ENCODE data around the gene ITIH5. TPM values are rescaled to one million over a fixed set of nuclear protein-coding genes. Genes with fewer than 3 reads are reported as not detected.

Gene ITIH5
- total and polyA plus RNA-seq, 8 donors = 4.0 to 28.6 (median 14.6) TPM

GRCh38 chr10:7561216-7561893, 105.4 kb downstream of the ITIH5 start:
- H3K36me3 ChIP-seq = no peaks in the 10 kb centered on the region
- no peaks in the 10 kb centered on the region for H3K27me3 ChIP-seq
- H3K9me3 ChIP-seq = no peaks in the 10 kb centered on the region
- intact Hi-C loops (cut with DNase I; ENCODE audit: low total_unique reads) = no loop called here
- peak overlapping the region in 1 of 4 donors; percentile 4 for H3K4me3 ChIP-seq
- peak overlapping the region in 4 of 5 donors; percentile 27 to 73 (median 61) for H3K27ac ChIP-seq
- TF ChIP-seq CTCF (IDR thresholded peaks at IDR 0.05) (no peak), EP300 (IDR thresholded peaks at IDR 0.05) (no peak), POLR2AphosphoS5 (IDR thresholded peaks at IDR 0.05) (no peak), POLR2A (IDR thresholded peaks at IDR 0.05) (no peak)
- peak; percentile 50 to 74 for DNase-seq
- peaks cover 20 to 41% (median 32%) of the 10 kb centered on the region in 4 donors for H3K4me1 ChIP-seq
- 20 to 29% (median 21%) methylated on average over 19 of the region's 19 CpGs for WGBS, 5 donors

DNA sequence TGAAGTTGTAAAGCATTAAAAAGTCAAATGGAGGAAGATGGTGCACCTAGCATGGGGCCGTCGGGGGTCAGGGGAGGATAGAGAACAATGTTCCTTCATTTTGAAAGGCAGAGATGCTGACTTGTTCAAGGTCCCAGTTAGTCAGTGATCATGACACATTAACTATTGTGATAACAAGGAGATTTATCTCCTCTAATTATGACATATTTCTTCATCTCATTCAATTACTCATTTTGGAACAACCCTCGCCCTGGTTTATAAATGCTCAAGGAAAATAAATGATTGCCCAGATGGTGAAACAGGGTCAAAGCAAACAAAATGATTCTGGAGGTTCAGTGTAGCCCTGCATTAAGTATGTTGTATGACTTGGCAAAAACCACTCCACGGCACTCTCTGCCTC, 106.2 kb downstream of the ITIH5 start:
- intact Hi-C loops (cut with DNase I; ENCODE audit: low total_unique reads) = no loop called here
- DNase-seq = no peak
- Histone ChIP-seq H3K4me3 (no peak overlapping the region), H3K27ac (peak overlapping the region in 2 of 5 donors; percentile 66 to 73), H3K4me1 (peaks cover 20 to 41% (median 32%) of the 10 kb centered on the region in 4 donors), H3K27me3 (no peaks in the 10 kb centered on the region), H3K9me3 (no peaks in the 10 kb centered on the region), H3K36me3 (no peaks in the 10 kb centered on the region)
- no peak for TF ChIP-seq EP300 (IDR thresholded peaks at IDR 0.05)
- WGBS, 5 donors = 43 to 66% (median 55%) methylated on average over 3 to 4 of the region's 4 CpGs

GRCh38 chr10:7559386-7559785, 107.4 kb downstream of the ITIH5 start:
- H3K4me1 ChIP-seq = peaks cover 20 to 41% (median 32%) of the 10 kb centered on the region in 4 donors
- no peak overlapping the region for H3K4me3 ChIP-seq
- TF ChIP-seq EP300 (IDR thresholded peaks at IDR 0.05) (no peak), POLR2AphosphoS5 (IDR thresholded peaks at IDR 0.05) (no peak), POLR2A (IDR thresholded peaks at IDR 0.05) (no peak), CTCF (IDR thresholded peaks at IDR 0.05) (no peak)
- intact Hi-C loops (cut with DNase I; ENCODE audit: low total_unique reads) = no loop called here
- no peaks in the 10 kb centered on the region for H3K27me3 ChIP-seq
- no peak overlapping the region for H3K27ac ChIP-seq
- no peak for DNase-seq
- WGBS, 5 donors = 50 to 65% (median 56%) methylated on average over 3 of the region's 3 CpGs
- no peaks in the 10 kb centered on the region for H3K9me3 ChIP-seq
- no peaks in the 10 kb centered on the region for H3K36me3 ChIP-seq

DNA sequence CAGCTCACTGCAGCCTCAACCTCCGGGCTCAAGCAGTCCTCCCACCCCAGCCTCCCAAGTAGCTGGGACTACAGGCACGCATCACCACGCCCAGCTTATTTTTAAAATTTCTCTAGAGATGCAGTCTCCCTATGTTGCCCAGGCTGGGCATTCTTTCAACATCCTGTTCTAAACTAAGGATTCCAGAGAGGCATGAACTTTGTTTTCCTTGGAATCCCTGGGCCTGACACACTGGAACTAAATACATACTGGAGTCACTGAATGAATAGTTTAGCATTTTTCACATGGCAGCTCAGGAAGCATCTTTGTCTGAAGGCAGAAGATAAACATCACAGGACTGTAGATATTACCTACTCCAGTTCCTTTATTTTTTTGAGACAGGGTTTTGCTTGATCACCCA, 108.7 kb downstream of the ITIH5 start:
- Histone ChIP-seq H3K4me3 (no peak overlapping the region), H3K27ac (no peak overlapping the region), H3K4me1 (peaks cover 15 to 31% (median 22%) of the 10 kb centered on the region in 4 donors), H3K9me3 (no peaks in the 10 kb centered on the region), H3K27me3 (peaks cover 0 to 5% (median 0%) of the 10 kb centered on the region in 3 donors), H3K36me3 (no peaks in the 10 kb centered on the region)
- intact Hi-C loops (cut with DNase I; ENCODE audit: low total_unique reads) = no loop called here
- 78 to 93% (median 88%) methylated on average over 3 of the region's 3 CpGs for WGBS, 5 donors
- TF ChIP-seq CTCF (IDR thresholded peaks at IDR 0.05) (no peak), POLR2A (IDR thresholded peaks at IDR 0.05) (no peak), POLR2AphosphoS5 (IDR thresholded peaks at IDR 0.05) (no peak), EP300 (IDR thresholded peaks at IDR 0.05) (no peak)
- no peak for DNase-seq

DNA sequence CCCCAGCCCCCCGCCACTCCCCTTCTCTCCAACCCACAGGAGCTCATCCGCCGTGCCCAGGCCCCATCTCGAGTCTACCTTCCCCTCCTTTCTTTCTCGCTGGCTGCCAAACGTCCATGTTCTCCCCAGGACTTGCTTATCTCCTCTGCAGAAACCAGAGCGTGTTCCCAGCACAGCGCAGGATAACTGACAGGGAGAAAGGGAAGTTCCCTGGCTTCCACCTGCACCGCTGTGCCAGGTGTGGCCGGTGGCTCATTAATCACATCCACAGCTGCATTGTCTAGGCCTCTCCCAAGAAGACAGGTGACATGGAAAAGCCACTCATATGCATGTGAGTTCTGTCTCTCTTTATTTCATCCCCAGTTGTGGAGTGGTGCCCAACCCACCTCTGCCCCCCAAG, 113.2 kb downstream of the ITIH5 start:
- DNase-seq = no peak
- Histone ChIP-seq H3K9me3 (no peaks in the 10 kb centered on the region), H3K4me3 (no peak overlapping the region), H3K27me3 (peaks cover 0 to 5% (median 0%) of the 10 kb centered on the region in 3 donors), H3K36me3 (no peaks in the 10 kb centered on the region), H3K27ac (no peak overlapping the region), H3K4me1 (peaks cover 0 to 18% (median 4%) of the 10 kb centered on the region in 4 donors)
- intact Hi-C loops (cut with DNase I; ENCODE audit: low total_unique reads) = no loop called here
- 45 to 80% (median 63%) methylated on average over 9 to 10 of the region's 10 CpGs for WGBS, 5 donors
- no peak for TF ChIP-seq POLR2A (IDR thresholded peaks at IDR 0.05)
